HG02973 (cell line): ENCODE measurements around the gene CKS2.
"Not testable (repeated sequence)": the region's sequence is repeated elsewhere in the genome, so short reads cannot be mapped to it uniquely, and the experiment has no call there.

ENCODE experiments used
- ATAC-seq: cut with Tn5 transposase; IDR thresholded peaks from one replicate; pipeline ENCODE4 v1.9.1; 2021; ENCODE audit warnings: moderate library complexity; ENCODE audit not compliant: unreplicated experiment

CKS2 gene

DNA sequence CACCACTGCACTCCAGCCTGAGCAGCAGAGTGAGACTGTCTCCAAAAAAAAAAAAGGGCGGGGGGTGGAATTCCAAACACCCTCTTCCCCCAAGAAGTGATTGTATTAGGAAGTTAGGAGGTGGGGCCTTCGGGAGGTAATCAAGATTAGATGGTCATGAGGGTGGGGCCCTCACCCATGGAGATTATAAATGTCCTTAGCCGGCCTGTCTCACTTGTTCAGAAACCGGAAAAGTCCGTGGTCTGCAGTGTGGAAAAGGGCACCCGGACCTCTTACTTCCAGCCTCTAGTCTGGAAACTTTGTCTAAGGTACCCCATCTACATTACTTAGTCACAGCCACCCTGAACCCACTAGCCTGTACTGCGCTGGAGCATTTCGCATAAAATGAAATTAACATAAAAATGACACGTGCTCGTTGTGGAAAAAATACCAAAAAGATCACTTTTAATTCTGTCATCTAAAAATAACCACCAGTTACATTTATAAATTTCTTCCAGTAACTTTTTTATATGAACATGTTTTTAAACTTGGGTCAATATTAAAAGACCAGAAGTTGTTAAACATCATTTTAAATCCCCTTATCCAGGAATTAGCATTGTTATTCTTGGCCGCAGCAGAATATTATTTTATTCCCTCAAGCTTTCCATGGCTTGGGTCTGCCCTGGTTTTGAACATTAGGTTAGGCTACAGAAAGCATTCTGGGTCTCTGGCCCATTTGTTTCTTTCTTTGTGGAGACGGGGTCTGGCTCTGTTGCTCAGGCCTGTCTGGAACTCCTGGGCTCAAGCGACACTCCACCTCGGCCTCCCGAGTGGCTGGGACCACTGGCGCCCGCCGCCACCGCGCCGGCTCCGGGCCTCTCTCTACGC, 1.2 kb upstream of the CKS2 start:
- ATAC-seq, result no peak

- ATAC-seq, result peak; percentile 9
Measured at GRCh38 chr9:89311346-89312221, 589 bp downstream of the CKS2 start.

DNA sequence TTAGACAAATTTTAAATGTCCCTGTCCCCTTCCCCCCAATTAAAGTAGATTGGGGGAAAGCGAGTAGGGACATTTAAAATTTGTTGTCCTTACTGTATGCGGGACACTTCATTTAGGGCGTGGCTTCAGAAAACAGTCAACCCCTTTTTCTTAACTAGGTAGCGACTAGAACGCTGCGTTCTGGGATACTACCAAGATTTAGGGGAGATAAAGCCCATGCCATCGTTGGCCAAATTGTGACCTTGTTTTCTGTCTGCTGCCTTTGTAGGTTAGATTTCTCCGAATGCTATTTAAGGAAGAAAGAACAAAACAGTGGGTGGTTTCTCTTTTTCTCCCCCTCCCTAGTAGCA, 1.2 kb downstream of the CKS2 start:
- ATAC-seq, result no peak

DNA sequence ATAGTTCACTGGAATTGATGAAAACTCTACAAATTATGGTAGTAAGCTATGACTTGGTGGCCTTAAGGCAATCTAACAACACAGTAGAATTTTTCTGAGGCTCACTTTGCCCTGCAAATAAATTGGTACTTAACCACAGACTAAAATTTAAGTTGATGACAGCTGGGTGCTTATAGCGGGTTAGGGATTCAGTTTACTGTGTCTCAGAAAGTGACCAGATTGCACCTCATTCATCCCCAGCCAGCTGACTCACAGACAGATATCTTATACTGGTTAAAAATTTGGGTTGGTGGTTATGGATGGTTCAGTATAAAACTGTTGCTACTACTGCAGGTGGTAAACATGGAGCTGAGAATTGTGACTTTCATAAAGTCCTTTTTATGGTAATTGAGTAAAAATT, 2.8 kb downstream of the CKS2 start:
- ATAC-seq, result no peak

DNA sequence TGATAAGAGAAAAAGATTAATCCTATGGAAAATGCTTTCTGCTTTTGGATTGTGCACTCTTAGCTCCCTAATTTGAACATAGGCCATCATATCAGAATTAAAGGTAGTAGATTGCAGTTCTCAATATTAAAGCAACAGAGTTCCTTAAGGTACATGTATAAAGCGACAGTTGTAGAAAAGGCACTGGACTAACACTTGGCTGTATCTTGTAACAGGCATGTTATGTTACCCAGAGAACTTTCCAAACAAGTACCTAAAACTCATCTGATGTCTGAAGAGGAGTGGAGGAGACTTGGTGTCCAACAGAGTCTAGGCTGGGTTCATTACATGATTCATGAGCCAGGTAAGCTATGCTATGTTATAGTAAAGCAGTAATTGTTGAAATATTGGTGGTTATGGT, 4.0 kb downstream of the CKS2 start:
- no peak for ATAC-seq

DNA sequence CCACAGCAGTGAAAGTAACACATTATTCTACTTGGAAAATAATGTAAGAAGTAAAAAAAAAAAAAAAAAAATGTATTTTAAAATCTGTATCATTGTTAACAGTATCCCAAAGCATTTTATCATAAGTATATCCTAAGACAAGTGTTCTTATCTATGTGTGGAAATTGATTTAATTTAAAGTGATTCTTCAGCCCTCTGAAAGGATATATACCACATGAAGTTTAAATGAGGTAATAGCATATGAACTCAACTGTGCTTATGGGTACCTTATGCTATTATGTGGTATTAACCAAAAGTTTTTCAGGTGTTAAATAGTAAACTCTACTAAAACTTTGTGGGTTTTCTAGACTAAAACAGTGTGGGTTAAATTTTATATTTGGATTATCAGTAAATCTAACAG, 4.5 kb downstream of the CKS2 start:
- ATAC-seq, result no peak

DNA sequence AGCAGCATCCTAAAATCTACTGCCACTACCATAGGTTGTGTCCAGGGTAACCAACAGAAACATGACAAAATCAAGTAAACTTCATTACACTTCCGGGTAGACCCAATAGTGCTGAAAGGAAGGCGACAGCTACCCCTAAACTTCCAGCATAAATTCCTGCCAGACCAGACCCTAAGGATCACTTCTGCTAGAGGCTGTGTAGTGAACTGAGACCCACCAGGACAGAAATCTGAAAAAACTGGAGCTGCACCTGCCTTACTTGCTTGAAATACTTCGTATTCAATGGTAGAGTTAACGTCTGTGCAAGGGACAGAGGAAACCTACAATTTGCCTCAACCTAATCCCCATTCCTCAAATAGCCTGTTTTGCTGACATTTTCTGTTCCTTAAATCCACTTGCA, 6.3 kb downstream of the CKS2 start:
- no peak for ATAC-seq

GRCh38 chr9:89318123-89319014, 7.4 kb downstream of the CKS2 start, which contains the start of gene SECISBP2:
TSS of gene SECISBP2 (plus strand) at chr9:89318500. CDS start at chr9:89318577, 77 bp downstream.
- ATAC-seq, result peak; percentile 84

DNA sequence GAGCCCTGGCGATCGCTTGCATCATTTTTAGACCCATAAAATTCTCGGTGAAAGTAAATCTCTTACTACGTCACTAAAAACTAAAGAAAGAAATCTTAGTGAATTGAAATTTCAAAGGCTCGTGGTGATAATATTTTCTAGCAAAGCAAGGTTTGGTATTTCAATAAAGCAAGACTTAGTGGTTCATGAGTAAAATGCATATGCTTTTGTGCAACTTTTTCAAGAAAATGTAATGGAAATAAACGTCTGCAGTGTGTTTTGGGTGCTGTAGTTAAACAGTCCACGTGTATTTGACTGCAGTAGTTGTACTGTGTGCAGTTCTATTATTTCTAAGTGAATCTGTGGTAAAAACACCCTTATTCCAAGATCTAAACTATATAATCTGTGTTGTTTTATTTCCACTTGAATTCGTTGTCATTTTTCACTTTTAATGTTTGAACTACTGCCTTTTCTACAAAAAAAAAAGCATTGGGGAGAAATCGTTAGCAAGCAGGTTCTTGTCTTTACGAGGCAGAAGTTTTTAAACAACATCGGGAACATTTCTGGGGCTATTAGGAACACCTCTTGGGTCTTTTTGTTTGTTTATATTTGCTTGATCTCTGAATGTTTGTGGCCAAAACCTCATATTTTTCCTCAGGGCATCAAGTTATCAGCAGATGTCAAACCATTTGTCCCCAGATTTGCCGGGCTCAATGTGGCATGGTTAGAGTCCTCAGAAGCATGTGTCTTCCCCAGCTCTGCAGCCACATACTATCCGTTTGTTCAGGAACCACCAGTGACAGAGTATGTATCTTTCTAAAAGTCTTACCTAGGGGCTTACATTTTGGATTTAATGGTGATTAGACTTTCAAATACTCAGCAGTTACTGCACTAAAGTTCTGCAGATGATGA, 8.3 kb downstream of the CKS2 start:
- no peak for ATAC-seq

DNA sequence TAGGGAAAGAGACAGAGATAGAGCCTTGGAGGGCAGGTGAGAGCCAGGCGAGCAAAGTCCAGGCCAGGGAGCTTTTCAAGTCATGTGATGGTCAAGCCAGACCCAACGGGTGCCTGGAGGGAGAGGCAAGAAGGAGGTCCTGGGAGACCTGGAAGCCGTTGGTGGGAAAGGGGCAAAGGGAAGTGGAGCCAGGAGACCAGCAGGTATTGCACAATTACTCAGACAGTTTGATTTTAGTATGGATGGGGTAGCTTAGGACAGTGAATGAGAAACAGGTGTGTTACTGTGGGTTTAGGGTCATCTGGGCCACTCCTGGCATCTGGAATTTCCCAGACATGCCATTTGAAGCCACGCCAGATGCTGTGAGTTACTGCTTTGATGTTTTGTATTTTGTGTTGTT, 12.4 kb downstream of the CKS2 start:
- no peak for ATAC-seq

DNA sequence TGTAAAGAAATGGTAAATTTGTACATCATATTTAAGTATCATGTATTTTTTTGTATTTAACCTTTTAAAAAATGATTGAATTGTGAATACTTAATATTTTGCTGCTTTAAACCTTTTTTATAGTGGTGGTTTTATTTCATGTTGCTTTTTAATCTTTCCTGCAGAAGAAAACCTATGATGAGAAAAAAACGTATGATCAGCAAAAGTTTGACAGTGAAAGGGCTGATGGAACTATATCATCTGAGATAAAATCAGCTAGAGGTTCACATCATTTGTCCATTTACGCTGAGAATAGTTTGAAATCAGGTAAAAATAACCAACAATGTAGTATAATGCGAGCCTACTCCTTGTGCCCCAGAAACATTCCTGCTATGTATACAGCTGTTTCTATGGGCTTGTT, 14.7 kb downstream of the CKS2 start:
- ATAC-seq, result no peak

DNA sequence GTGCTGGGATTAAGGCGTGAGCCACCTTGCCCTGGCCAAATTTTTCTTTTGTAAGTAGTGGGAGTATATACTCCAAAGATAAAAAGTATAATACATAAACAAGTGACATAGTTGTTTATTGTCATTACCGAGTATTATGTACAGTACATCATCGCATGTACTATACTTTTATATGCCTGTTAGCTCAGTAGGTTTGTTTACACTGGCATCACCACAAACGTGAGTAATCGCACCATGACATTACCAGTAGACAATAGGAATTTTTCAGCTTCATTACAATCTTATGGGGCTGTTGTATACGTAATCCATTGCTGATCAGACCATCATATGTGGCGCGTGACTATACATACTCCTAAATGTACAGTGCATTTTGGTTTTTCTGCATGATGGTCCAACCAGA, 17.1 kb downstream of the CKS2 start:
- ATAC-seq, result no peak

GRCh38 chr9:89329917-89330316, 18.9 kb downstream of the CKS2 start:
- ATAC-seq, result no peak

- no peak for ATAC-seq
Measured at GRCh38 chr9:89330513-89330912, 19.5 kb downstream of the CKS2 start.

DNA sequence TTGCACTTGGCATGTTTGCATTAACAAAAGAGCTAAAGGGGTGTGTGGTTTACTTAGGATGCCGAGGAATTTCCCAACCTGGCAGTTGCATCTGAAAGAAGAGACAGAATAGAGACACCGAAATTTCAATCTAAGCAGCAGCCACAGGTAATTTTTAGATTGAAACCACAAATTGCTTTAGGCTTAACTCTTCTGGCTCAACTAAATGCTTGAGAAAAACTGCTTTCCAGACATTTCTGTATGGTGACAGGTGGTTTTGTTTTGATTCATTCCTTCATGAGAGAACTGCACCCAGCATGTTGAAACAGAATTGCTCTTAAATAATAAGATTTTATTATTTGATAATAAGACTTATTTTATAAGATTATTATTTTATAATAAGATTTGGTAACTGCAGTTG, 28.8 kb downstream of the CKS2 start:
- no peak for ATAC-seq

GRCh38 chr9:89340332-89340731, 29.3 kb downstream of the CKS2 start:
- ATAC-seq, result peak; percentile 74

GRCh38 chr9:89342213-89342612, 31.2 kb downstream of the CKS2 start:
- no peak for ATAC-seq

DNA sequence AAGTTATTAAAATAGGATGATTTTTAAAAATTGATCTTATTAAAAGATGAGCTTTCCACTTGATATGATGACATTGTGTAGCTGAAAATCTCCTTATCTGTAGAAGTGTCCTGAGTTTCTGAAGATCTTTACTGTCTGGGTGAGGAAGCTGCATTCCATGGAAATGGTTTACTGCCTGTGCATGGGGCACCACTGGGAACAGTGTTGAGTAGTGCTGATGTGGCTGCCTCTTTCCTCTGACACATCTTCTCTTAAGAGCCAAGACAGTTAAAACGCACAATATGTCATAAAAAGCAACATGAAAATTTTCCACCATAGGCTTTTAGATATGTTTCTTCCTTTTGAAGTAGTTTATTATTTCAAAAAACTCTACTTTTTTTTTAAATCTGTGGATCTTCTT, 32.0 kb downstream of the CKS2 start:
- ATAC-seq, result no peak

- ATAC-seq, result not testable (repeated sequence)
Measured at GRCh38 chr9:89343812-89344211, 32.8 kb downstream of the CKS2 start.

- ATAC-seq, result no peak
Measured at GRCh38 chr9:89345476-89345875, 34.5 kb downstream of the CKS2 start.
